Measurements from ENCODE around the gene DDX59. TPM values are rescaled to one million over a fixed set of nuclear protein-coding genes. Genes with fewer than 3 reads are reported as not detected.
A peak's percentile ranks its signal among the peaks of the same experiment; 100 is the strongest.

Gene DDX59
- total RNA-seq, 1 experiment from 2014 or later, result 19.4 TPM

- ChIA-PET POLR2A (interaction anchor here (0.6 to 2.5 kb wide), 5 partner anchors 13 to 230 kb away, joined by 3 to 17 read pairs (median 3); partner anchors contain the start of gene CAMSAP2), CTCF (interaction anchor here (0.7 to 3.9 kb wide), 6 partner anchors 13 to 220 kb away, joined by 4 to 40 read pairs (median 4); partner anchors contain the start of genes CAMSAP2 and KIF14)
- Mint-ChIP-seq H3K27me3 (ENCODE audit: low read depth) (no peaks in the 10 kb centered on the region), H3K27ac (peak overlapping the region; percentile 55), H3K36me3 (peaks cover 4% of the 10 kb centered on the region), H3K9me3 (no peaks in the 10 kb centered on the region), H3K4me1 (peaks cover 29% of the 10 kb centered on the region), H3K4me3 (peak overlapping the region; percentile 80)
- no peak for TF ChIP-seq ETV6 (CRISPR knock-in tag; IDR thresholded peaks at IDR 0.05)
- TF ChIP-seq, protein P1, sequence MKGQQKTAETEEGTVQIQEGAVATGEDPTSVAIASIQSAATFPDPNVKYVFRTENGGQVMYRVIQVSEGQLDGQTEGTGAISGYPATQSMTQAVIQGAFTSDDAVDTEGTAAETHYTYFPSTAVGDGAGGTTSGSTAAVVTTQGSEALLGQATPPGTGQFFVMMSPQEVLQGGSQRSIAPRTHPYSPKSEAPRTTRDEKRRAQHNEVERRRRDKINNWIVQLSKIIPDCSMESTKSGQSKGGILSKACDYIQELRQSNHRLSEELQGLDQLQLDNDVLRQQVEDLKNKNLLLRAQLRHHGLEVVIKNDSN (CRISPR knock-in tag; IDR thresholded peaks at IDR 0.05), result 0 out of 2 replicates have a peak, but pooled peaks have one; percentile 11
- ATAC-seq, result no peak
- no peak for DNase-seq (ENCODE audit: low spot score)
These were observed 773 bp upstream of the DDX59 start for GRCh38 chr1:200670242-200671118.

DNA sequence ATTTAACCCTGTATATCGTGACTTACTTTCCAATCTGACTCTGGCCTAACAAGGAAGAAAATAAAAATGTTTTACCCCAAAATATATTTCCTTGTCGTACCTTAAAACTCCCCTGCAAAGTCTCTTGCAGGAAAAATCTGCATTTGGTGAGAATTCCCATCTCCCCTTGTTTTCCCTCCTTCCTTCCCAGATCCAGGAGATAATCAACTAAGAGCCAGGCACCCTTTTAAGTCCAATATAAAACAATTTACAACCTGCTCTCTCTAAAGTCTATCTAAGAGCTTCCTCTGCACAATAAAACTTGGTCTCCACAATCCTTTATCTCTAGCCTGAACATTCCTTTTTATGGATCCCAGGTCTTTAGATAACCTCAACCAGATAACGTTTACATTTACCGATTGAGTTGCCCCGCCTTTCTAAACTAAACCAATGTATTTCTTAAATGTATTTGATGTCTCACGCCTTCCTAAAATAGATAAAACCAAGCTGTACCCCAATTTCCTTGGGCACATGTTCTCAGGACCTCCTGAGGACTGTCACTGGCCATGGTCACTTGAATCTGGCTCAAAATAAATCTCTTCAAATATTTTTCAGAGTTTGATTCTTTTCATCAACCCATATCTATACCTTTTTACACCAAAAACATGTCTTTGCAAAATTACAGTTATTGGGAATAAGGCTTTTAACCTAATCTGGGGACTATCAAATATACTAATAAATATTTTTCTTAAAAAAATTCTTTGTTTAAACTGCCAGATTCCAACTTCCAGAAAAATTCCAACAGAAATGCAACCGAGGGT, 993 bp downstream of the DDX59 start:
- DNase-seq (ENCODE audit: low spot score), result no peak
- Mint-ChIP-seq H3K36me3 (peaks cover 12% of the 10 kb centered on the region), H3K27ac (peak overlapping the region; percentile 70), H3K4me3 (peak overlapping the region; percentile 62), H3K27me3 (ENCODE audit: low read depth) (no peaks in the 10 kb centered on the region), H3K4me1 (peaks cover 40% of the 10 kb centered on the region), H3K9me3 (no peaks in the 10 kb centered on the region)
- ChIA-PET CTCF (interaction anchor here (0.9 to 3.9 kb wide), 3 partner anchors 34 to 134 kb away, joined by 3 to 40 read pairs (median 6); partner anchors contain the start of gene KIF14), POLR2A (interaction anchor here (0.5 to 2.5 kb wide), 5 partner anchors 37 to 76 kb away, joined by 4 to 17 read pairs (median 6); partner anchors contain the start of gene CAMSAP2)
- TF ChIP-seq NFE2L1 (CRISPR knock-in tag; IDR thresholded peaks at IDR 0.05), result no peak
- TF ChIP-seq, protein P2, sequence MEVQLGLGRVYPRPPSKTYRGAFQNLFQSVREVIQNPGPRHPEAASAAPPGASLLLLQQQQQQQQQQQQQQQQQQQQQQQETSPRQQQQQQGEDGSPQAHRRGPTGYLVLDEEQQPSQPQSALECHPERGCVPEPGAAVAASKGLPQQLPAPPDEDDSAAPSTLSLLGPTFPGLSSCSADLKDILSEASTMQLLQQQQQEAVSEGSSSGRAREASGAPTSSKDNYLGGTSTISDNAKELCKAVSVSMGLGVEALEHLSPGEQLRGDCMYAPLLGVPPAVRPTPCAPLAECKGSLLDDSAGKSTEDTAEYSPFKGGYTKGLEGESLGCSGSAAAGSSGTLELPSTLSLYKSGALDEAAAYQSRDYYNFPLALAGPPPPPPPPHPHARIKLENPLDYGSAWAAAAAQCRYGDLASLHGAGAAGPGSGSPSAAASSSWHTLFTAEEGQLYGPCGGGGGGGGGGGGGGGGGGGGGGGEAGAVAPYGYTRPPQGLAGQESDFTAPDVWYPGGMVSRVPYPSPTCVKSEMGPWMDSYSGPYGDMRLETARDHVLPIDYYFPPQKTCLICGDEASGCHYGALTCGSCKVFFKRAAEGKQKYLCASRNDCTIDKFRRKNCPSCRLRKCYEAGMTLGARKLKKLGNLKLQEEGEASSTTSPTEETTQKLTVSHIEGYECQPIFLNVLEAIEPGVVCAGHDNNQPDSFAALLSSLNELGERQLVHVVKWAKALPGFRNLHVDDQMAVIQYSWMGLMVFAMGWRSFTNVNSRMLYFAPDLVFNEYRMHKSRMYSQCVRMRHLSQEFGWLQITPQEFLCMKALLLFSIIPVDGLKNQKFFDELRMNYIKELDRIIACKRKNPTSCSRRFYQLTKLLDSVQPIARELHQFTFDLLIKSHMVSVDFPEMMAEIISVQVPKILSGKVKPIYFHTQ (CRISPR knock-in tag; IDR thresholded peaks at IDR 0.05), result no peak
- no peak for TF ChIP-seq ATF1 (CRISPR knock-in tag; IDR thresholded peaks at IDR 0.05)
- no peak for TF ChIP-seq SMAD4 (CRISPR knock-in tag; IDR thresholded peaks at IDR 0.05)
- no peak for TF ChIP-seq MAX (CRISPR knock-in tag; IDR thresholded peaks at IDR 0.05)
- TF ChIP-seq NFATC4 (CRISPR knock-in tag; IDR thresholded peaks at IDR 0.05), result no peak
- TF ChIP-seq, protein P3, sequence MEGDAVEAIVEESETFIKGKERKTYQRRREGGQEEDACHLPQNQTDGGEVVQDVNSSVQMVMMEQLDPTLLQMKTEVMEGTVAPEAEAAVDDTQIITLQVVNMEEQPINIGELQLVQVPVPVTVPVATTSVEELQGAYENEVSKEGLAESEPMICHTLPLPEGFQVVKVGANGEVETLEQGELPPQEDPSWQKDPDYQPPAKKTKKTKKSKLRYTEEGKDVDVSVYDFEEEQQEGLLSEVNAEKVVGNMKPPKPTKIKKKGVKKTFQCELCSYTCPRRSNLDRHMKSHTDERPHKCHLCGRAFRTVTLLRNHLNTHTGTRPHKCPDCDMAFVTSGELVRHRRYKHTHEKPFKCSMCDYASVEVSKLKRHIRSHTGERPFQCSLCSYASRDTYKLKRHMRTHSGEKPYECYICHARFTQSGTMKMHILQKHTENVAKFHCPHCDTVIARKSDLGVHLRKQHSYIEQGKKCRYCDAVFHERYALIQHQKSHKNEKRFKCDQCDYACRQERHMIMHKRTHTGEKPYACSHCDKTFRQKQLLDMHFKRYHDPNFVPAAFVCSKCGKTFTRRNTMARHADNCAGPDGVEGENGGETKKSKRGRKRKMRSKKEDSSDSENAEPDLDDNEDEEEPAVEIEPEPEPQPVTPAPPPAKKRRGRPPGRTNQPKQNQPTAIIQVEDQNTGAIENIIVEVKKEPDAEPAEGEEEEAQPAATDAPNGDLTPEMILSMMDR (IDR thresholded peaks at IDR 0.05), result no peak
- TF ChIP-seq, protein P4, sequence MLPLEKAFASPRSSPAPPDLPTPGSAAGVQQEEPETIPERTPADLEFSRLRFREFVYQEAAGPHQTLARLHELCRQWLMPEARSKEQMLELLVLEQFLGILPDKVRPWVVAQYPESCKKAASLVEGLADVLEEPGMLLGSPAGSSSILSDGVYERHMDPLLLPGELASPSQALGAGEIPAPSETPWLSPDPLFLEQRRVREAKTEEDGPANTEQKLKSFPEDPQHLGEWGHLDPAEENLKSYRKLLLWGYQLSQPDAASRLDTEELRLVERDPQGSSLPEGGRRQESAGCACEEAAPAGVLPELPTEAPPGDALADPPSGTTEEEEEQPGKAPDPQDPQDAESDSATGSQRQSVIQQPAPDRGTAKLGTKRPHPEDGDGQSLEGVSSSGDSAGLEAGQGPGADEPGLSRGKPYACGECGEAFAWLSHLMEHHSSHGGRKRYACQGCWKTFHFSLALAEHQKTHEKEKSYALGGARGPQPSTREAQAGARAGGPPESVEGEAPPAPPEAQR (CRISPR knock-in tag; IDR thresholded peaks at IDR 0.05), result no peak
- TF ChIP-seq NFYB (CRISPR knock-in tag; conservative IDR thresholded peaks at IDR 0.05; ENCODE audit: low read depth), result no peak
- ATAC-seq, result no peak

DNA sequence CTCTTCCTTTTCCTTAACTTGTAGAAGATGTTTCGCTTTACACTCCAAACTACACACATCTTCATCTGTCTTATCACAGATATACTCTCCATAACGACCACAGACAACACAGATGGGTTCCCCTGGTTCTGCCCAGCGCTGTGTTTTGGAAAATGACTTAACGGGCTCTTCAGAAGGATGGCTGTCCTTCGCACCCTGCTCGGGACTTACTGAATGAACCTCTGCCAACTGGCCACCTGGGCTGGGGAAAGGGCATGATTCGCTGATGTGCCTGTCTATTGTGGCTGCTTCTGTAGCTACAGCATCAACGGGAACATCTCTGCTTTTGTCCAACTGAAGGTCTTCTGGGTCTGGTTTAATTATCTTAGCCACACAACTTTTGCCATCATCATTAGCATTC, 3.4 kb downstream of the DDX59 start:
- Mint-ChIP-seq H3K4me1 (peaks cover 38% of the 10 kb centered on the region), H3K4me3 (no peak overlapping the region), H3K36me3 (peaks cover 25% of the 10 kb centered on the region), H3K27ac (peak overlapping the region; percentile 94), H3K9me3 (no peaks in the 10 kb centered on the region), H3K27me3 (ENCODE audit: low read depth) (no peaks in the 10 kb centered on the region)
- no peak for ATAC-seq
- DNase-seq (ENCODE audit: low spot score), result no peak
- TF ChIP-seq ELF4 (CRISPR knock-in tag; IDR thresholded peaks at IDR 0.05; ENCODE audit: low read depth) (no peak), GRHL2 (CRISPR knock-in tag; IDR thresholded peaks at IDR 0.05; ENCODE audit: insufficient replicate concordance, severe bottlenecking) (no peak)
- ChIA-PET POLR2A (no interaction called here), CTCF (interaction anchor here (1.3 kb wide), 1 partner anchor 44 kb away, joined by 5 read pairs; no protein-coding TSS in a partner anchor)
